Epithelial cell of esophagus (primary cell): ENCODE results near the gene PTHLH.

ENCODE experiments used
- DNase-seq: peaks from one replicate; pipeline ENCODE4 v3.0.0; 2010; ENCODE audit warnings: low read depth
- H3K4me3 ChIP-seq: 2 replicates; pipeline ENCODE4 v1.5.1; 2011; ENCODE audit warnings: mild to moderate bottlenecking, low read length, control low read depth
- CTCF ChIP-seq: IDR thresholded peaks from 2 replicates; pipeline ENCODE4 v1.5.1; 2011; ENCODE audit warnings: low read depth, mild to moderate bottlenecking, low read length, control low read depth, inconsistent platforms; ENCODE audit not compliant: insufficient read depth; ENCODE audit errors: missing control alignments

The PTHLH gene

GRCh38 chr12:27915536-27915935, 57.0 kb downstream of the PTHLH start:
- DNase-seq, result no peak
- TF ChIP-seq CTCF, result no peak
- H3K4me3 ChIP-seq, result no peak overlapping the region

GRCh38 chr12:27915021-27915420, 57.5 kb downstream of the PTHLH start:
- no peak for TF ChIP-seq CTCF
- DNase-seq, result no peak
- no peak overlapping the region for H3K4me3 ChIP-seq

DNA sequence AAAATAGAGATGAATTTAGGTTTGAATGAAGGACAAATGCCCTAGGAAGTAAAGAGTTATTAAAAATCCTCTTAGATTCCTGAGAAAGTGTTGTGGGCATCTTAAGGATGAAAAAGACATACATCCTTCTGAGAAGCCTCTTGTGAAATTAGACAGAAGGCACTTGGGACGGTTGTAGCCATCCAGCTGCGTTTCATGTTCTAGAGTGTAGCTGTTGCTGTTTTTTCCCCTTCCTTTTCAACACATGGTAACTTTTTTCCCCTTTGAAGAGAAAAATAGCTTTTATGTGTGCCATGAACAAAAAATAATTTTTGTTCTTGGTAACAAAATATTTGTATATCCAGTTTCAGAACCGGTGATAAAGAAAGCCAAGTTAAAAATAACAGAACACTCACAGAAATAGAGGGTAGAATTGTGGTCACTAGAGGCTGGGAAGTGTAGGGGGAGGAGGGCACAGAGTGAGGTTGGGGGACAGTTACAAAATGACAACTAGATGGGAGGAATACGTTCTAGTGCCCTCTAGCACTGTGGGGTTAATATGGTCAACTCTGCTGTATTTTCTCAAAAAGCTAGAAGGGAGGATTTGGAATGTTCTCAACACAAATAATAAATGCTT, 58.4 kb downstream of the PTHLH start:
- H3K4me3 ChIP-seq, result no peak overlapping the region
- TF ChIP-seq CTCF, result no peak
- no peak for DNase-seq

DNA sequence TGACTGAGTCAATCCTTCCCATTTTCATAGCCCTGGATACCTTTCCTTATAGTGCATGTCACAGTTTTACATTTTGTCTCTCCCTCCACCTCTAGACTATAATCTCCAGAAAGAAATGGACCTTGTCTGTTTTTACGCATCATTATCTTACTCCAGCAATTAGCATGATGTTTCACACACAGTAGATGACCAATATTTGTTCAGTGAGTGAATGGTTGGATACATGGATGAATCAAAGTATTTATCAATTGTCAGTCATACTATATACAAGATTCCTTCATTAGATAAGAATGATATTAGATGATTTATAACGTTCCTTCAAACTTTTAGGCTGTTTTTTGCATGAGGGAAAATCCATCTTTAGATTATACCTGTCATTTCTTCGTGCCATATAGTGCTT, 61.1 kb downstream of the PTHLH start:
- H3K4me3 ChIP-seq, result no peak overlapping the region
- no peak for DNase-seq
- no peak for TF ChIP-seq CTCF
